Transverse colon (tissue), 4 donors: ENCODE results near the gene INSL3.

Source experiments
- CTCF ChIP-seq, 5 experiments: fragments of 200-600 bp in 3 of 5; fragments of 450-650 bp in 2 of 5; sonication (generic) in 3 of 5; IDR thresholded peaks; 1 replicate in 2 of 5; 2 replicates in 3 of 5; pipeline ENCODE4 v1.5.1; 2016 to 2017; ENCODE audit warnings: antibody characterized with exemption in 5 of 5, inconsistent platforms in 3 of 5, mild to moderate bottlenecking in 2 of 5, moderate library complexity in 1 of 5
- POLR2A ChIP-seq: fragments of 450-650 bp; IDR thresholded peaks from one replicate; pipeline ENCODE4 v1.6.1; 2016; ENCODE audit warnings: antibody characterized with exemption, mild to moderate bottlenecking, moderate library complexity
- POLR2AphosphoS5 ChIP-seq, 3 donors: sonication (generic); formaldehyde crosslinking; IDR thresholded peaks; one replicate each; pipeline ENCODE4 v1.6.1; 2016; ENCODE audit warnings: antibody characterized with exemption in 3 of 3

GRCh38 chr19:17860331-17860992, 39.1 kb upstream of the INSL3 start:
- TF ChIP-seq POLR2A (no peak), POLR2AphosphoS5 (IDR thresholded peaks at IDR 0.05) (no peak), CTCF (IDR thresholded peaks at IDR 0.05) (no peak)
